GM12872 (cell line): Measurements from ENCODE around the gene CHD6.

Experiments
- CTCF ChIP-seq: IDR thresholded peaks from 3 replicates; pipeline ENCODE4 v1.5.1; 2011; ENCODE audit warnings: low read depth, mild to moderate bottlenecking, low read length, moderate library complexity; ENCODE audit not compliant: insufficient read depth

Gene CHD6

GRCh38 chr20:41630846-41631245, 12.7 kb upstream of the CHD6 start:
- no peak for TF ChIP-seq CTCF

- TF ChIP-seq CTCF = no peak
Observed at GRCh38 chr20:41627611-41628244, 9.6 kb upstream of the CHD6 start.

GRCh38 chr20:41627001-41627495, 8.9 kb upstream of the CHD6 start:
- TF ChIP-seq CTCF = no peak

- no peak for TF ChIP-seq CTCF
Observed at GRCh38 chr20:41623625-41624375, 5.6 kb upstream of the CHD6 start.

- no peak for TF ChIP-seq CTCF
Observed at GRCh38 chr20:41622584-41622983, 4.4 kb upstream of the CHD6 start.

- TF ChIP-seq CTCF = no peak
Observed at GRCh38 chr20:41621971-41622370, 3.8 kb upstream of the CHD6 start.

GRCh38 chr20:41621421-41621820, 3.2 kb upstream of the CHD6 start:
- no peak for TF ChIP-seq CTCF
